ENCODE results near the gene C1QL4.

DNA sequence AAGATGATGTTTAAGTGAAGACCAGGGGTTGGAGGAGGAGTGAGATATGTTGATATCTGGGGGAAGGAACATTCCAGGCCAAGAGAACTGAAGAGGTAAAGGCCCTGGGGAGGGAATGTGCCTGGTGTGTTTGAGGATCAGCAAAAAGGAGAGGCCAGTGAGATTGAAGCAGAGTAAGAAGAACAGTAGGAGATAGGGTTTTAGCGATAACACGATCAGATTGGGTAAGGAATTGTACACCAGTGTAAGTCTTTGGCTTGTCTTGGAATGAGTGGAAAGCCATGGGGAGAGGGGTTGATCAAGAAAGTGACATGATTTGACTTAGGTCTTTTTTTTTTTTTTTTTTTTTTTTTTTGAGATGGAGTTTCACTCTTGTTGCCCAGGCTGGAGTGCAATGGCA lies 9.1 kb downstream of the C1QL4 start:
- TF ChIP-seq, protein P1, sequence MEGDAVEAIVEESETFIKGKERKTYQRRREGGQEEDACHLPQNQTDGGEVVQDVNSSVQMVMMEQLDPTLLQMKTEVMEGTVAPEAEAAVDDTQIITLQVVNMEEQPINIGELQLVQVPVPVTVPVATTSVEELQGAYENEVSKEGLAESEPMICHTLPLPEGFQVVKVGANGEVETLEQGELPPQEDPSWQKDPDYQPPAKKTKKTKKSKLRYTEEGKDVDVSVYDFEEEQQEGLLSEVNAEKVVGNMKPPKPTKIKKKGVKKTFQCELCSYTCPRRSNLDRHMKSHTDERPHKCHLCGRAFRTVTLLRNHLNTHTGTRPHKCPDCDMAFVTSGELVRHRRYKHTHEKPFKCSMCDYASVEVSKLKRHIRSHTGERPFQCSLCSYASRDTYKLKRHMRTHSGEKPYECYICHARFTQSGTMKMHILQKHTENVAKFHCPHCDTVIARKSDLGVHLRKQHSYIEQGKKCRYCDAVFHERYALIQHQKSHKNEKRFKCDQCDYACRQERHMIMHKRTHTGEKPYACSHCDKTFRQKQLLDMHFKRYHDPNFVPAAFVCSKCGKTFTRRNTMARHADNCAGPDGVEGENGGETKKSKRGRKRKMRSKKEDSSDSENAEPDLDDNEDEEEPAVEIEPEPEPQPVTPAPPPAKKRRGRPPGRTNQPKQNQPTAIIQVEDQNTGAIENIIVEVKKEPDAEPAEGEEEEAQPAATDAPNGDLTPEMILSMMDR (IDR thresholded peaks at IDR 0.05): no peak
- TF ChIP-seq POLR2A (IDR thresholded peaks at IDR 0.05): no peak

Data from vagina (tissue), 2 donors.